T-helper 2 cell (primary cell): ENCODE results near the gene PSMD1.
"Not testable (repeated sequence)": the region's sequence is repeated elsewhere in the genome, so short reads cannot be mapped to it uniquely, and the experiment has no call there.

Experiments used
- DNase-seq, 5 experiments: peaks; one replicate each; pipeline versions ENCODE4 v3.0.0 to v3.0.0-alpha.2; 2012 to 2022

Gene PSMD1

DNA sequence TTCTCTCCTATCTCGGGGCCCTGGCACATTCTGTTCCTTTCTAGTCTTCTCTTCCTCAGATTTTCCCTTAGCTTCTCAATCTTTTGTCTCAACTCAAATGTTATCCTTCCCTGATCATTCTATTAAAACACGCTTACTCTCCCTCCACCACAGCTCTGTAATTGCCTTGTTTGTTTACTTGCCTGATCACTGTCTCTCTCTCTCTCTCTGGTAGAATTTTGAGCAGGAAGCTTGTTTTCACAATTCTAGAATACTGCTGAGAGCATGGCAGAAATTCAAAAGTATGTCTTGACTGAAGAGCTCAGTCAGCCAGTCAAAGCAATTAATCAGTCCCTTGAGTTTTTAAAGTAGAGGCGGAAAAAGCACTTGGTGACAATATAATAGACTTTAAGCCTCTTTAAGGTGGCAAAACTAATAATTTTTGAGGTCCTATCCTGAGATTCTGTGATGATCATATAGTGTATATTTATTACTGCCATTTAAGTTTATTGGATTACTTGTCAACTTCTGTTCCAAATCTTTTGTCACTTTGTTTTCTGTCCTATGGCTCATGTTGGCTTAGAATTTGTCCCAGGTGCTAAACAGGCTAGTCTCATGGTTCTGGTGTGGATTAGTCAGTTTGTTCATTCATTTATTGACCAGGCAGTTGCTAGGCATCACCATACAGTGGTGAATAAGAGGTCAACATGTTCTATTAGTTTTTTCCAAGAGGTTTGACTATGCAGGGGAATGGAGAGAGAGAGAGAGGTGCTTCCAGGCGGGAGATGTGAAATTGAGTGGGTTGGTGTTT is 2.3 kb downstream of the PSMD1 start:
- no peak for DNase-seq

GRCh38 chr2:231059756-231060155 is 3.1 kb downstream of the PSMD1 start:
- DNase-seq, result no peak

DNA sequence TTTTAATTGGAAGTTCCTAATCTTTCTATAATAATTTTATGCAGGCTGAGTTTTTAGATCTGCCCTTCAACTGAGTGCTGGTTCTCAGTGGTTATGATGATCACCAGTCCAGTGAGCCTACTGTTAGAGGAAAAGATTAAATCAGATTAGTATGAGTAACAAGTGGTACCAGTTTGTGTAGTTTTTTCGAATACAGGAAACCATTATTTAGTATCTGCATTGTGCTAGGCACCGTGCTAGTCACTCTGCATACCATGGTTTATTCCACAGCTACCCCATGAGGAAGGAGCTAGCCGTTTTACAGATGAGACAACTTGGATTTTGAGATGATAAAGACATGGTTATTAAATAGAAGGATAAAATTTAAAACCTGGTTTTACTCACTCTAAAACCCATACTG is 6.1 kb downstream of the PSMD1 start:
- DNase-seq, result peak in 1 of 5 experiments; percentile 54

DNA sequence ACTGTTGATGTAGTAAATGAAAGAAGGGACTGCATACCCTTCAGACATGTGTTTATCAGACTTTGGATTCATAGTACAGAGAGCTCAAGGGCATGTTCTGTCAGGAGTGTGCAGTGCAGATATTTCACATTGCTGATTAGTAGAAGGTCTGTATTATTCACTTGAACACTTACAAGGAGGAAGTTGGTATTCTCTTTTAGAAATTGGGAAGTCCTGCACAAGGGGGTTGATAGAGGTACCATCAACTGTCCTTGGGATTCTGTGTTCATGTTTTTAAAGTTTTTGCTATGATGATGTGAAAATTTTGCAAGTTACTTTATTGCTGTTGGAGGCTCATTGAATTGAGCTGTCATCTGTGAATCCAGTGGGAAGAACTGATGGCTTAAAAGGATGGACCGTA is 6.7 kb downstream of the PSMD1 start:
- DNase-seq, result no peak

DNA sequence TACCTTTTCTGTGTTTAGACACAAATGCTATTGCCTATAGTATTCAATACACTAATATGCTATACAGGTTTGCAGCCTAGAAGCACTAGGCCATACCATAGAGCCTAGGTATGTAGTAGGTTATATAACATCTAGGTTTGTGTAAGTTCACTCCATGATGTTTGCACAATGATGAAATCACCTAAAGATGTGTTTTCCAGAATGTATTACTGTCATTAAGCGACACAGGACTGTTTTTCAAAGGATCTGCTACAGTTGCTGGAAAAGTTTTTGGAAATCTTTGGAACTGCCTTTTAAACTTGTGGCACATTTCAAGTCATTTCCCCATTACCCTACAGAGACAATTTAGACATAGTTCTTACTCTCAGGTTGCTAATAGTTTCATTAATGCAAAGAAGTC is 9.3 kb downstream of the PSMD1 start:
- DNase-seq, result no peak

- not testable (repeated sequence) for DNase-seq
Observed at GRCh38 chr2:231067531-231067930, 10.9 kb downstream of the PSMD1 start.

GRCh38 chr2:231068525-231069222 is 12.0 kb downstream of the PSMD1 start:
- DNase-seq, result peak in 1 of 5 experiments; percentile 81

DNA sequence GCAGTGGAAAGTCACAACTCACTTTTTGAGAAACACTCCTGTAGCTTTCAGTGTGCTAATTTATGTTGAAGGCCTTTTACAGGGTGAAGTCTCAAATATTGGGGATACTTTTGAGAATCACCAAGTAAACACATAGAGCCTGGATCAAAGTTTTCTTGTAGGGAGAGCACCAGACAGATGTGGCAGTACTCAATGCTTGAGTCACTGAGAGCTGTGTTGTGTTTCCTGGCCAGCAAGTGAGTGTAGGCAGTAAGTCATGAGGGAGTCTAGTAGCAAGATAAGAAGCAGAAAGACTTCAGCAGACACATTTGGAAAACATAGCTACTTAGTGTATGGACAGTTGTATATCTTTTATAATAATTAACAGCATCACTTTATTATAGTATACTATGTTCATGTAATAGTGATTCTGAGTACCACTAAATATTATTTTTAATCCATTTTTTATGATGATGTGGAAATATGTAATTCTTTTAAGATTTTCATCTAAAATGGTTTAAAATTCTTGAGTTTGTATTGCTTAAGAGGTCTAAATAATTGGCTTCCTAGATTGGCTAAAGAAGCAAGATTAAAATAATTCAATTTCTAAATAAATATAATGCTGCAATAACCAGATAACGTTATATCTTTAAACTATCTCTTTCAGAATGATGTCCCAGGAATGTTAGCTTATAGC is 12.8 kb downstream of the PSMD1 start:
- DNase-seq, result no peak

DNA sequence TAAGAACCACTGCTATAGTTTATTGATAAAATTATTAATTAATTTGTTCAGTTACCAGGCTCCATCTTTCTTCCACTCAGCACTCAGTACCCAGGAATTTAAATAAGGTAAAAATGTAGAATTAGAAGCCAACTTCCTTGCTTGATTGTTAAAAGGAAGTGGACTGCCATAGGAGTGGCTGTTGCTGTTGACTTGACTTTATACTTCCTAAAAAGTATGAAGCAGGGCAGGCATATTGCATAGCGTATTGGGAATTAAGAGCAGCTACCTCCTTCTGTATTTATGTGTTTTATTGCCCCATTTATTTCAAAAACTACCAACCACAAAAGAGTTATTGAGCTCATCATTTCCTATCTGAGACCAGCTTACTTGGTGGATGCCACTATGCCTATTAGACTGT is 27.9 kb downstream of the PSMD1 start:
- no peak for DNase-seq

DNA sequence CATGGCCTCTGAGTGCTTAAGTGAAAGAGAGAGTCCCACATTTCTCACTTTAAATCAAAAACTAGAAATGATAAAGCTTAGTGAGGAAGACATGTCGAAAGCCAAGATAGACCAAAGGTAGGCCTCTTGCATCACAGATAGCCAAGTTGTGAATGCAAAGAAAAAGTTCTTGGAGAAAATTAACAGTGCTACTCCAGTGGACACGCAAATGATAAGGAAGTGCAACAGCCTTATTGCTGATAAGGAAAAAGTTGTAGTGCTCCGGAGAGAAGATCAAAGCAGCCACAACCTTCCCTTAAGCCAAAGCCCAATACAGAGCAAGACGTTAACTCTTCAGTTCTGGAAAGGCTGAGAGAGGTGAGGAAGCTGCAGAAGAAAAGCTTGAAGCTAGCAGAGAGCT is 32.1 kb downstream of the PSMD1 start:
- no peak for DNase-seq

DNA sequence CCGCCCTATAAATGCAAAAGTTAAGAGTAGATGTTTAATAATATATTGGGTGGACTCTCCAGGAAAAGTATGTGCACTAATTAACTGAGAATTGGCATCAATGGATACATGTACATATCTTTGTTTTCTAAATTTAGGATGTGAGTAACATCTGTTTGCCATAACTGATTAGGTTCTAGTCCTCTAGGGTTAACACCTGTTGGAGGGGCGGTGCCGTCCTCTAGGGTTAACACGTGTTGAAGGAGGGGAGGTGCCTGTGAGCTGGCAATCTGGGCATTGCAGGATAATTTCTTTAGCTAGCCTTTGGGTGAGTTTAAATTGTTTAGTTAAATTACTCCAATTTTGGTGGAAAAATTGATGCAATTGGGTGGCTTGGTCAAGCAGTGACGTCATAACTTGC is 37.3 kb downstream of the PSMD1 start:
- DNase-seq, result no peak

DNA sequence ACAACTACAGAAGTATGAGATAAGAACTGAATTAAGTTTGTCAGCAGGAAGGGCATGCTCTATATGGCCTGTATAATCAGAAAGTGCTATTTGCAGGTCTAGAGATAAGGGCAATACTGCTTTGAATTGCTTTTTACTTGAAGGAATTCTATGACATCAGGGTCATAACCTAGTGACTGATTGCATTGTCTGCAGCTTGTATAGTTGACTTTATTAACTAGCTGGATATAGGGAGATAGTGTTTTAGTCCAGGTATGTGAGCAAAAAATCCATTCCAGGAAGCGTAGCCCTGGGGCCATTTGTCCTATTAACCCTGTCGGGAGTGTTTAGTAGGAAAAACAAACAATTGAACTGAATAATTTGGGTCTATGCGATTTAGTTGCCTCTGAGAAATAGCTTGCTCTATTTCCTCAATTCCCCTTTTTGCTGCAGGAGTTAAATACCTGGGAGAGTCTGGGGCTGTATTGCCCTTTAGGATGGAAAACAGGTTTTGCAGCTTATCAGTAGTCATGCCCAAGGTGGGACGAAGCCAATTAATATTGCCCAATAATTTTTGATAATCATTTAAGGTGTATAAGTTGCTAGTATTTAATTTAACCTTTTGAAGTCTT is 38.2 kb downstream of the PSMD1 start:
- no peak for DNase-seq

GRCh38 chr2:231099918-231100317 is 43.3 kb downstream of the PSMD1 start:
- no peak for DNase-seq

DNA sequence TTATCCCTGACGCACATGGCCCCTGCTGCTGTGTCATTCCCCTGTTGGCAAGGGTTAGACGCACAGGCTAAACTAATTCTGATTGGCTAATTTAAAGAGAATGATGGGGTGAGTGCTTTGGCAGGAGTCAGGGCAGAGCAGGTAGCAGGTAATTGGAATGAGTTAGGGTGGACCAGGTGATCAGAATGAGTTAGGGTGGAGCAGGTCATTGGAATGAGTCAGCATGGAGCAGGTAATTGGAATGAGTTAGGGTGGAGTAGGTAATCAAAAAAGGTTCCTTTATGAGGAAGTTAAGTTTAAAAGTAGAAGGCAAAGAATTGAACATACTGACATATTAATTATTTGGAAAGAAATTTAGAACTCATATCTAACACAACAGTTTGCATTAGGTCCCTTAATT is 43.7 kb downstream of the PSMD1 start:
- not testable (repeated sequence) for DNase-seq

GRCh38 chr2:231100990-231101389 is 44.3 kb downstream of the PSMD1 start:
- no peak for DNase-seq

DNA sequence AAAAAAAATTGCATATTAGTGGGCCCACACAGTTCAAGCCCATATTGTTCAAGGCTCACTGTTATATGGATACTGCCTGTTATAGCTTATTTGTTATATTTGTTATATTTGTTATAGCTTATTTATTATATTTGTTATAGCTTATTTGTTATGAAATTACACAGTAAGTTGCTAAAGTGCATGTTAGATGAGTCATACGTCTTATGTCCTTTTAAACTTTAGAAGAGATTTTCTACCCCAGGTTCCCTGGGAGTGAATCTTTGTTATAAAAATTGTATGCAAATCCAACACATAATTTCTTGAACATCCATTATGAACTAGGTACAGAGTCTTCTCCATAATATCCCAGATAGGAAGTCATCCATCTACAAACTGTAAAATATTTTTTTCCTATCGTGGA is 46.1 kb downstream of the PSMD1 start:
- no peak for DNase-seq

GRCh38 chr2:231104115-231104713 is 47.5 kb downstream of the PSMD1 start:
- DNase-seq, result peak in 4 of 5 experiments; percentile 13 to 73 (median 35)

DNA sequence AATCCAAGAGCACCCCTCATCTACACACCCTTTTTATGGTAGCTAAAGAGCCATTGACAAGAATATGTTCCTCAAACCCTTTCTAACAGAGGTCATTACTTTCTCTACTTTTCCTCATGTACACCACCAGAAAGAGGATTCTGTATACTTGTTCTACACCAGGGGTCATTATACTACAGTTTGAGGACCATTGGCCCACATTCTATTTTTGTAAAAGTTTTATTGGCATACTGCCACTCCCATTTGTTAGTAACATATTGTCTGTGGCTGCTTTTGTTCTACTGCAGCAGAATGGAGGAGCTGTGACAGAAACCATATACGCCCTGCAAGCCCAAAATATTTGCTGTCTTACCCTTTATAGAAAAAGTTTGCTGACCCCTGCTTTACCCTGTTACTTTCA is 53.9 kb downstream of the PSMD1 start:
- no peak for DNase-seq

DNA sequence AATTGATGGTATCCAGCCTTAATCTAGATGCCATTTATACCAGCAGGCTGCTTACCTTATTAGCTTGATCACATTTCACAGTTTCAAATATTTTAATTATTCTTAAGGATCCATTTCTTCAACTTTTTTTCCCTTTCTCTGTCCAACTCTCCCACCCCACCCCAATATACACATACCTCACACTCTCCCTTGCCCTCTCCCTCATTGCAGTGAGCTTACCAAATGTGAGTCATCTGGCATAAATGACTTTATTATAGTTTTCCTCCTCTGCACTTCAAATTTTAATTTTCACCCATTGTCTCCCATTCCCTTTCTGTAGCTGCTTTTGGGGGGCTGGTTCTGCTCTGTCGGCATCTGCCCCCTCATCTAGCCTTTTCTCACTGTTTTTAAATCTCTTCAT is 55.3 kb downstream of the PSMD1 start:
- DNase-seq, result no peak

DNA sequence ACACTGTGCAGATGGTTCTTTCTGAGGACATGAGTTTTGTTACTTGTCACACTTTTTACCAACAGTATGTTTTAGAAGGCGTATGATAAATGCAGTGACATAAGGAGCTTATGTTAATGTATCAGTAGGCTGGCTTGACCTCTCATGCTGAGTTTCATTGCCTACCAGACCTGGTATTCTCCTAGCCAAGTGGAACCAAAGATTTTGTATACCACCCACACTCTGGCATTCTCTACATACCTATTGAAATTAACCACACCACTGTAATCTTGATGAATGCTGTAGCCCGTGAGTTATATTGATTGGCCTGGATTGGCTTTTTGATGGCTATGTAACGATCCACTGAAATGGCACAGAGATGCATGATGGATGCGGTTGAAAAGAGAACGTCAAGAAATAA is 56.8 kb downstream of the PSMD1 start:
- no peak for DNase-seq

GRCh38 chr2:231115651-231116050 is 59.0 kb downstream of the PSMD1 start:
- no peak for DNase-seq

DNA sequence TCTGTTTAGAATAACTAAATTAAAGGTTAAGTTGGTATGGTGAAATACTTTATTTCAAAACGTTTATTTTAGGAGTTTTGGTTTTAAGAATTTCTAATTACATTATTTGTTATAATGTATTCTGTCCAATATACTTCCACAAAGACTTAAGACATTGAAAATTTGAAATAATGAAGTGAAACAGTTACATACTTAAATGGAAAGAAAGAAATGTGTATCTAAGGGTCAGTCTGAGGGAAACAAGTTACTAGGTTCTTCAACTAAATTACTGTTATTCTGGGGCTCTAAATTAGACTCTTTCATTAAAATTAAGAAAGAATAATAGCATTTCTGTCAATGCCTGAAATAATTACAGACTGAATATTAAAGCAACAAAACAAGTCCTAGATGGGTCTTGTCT is 60.5 kb downstream of the PSMD1 start:
- DNase-seq, result no peak
